Thymus (tissue), 11 donors: ENCODE data around the gene SMPD1. TPM values are rescaled to one million over a fixed set of nuclear protein-coding genes. Genes with fewer than 3 reads are reported as not detected.

ENCODE experiments used
- DNase-seq, 9 donors: peaks; one replicate each; pipeline ENCODE4 v3.0.0-alpha.2; 2013; ENCODE audit warnings: low spot score in 9 of 9, low read depth in 6 of 9, missing footprints in 1 of 9
- H3K27ac ChIP-seq, 2 donors: one replicate each; pipeline ENCODE4 v1.5.1; 2013; ENCODE audit warnings: control low read depth in 1 of 2, low read depth in 1 of 2, low read length in 1 of 2, mild to moderate bottlenecking in 1 of 2, moderate library complexity in 1 of 2
- H3K27me3 ChIP-seq, 2 donors: one replicate each; pipeline ENCODE4 v1.5.1; 2013; ENCODE audit warnings: low read length in 1 of 2; ENCODE audit not compliant: control insufficient read depth in 2 of 2, insufficient read depth in 1 of 2
- H3K36me3 ChIP-seq, 2 donors: one replicate each; pipeline ENCODE4 v1.5.1; 2013; ENCODE audit warnings: low read length in 1 of 2, mild to moderate bottlenecking in 1 of 2, moderate library complexity in 1 of 2; ENCODE audit not compliant: control insufficient read depth in 2 of 2, insufficient read depth in 2 of 2
- H3K4me1 ChIP-seq, 2 donors: one replicate each; pipeline ENCODE4 v1.5.1; 2013; ENCODE audit warnings: low read length in 2 of 2; ENCODE audit not compliant: control insufficient read depth in 2 of 2, insufficient read depth in 2 of 2
- H3K4me3 ChIP-seq, 2 donors: one replicate each; pipeline ENCODE4 v1.5.1; 2013; ENCODE audit warnings: low read length in 2 of 2, control low read depth in 1 of 2, mild to moderate bottlenecking in 1 of 2
- H3K9me3 ChIP-seq, 2 donors: one replicate each; pipeline ENCODE4 v1.5.1; 2013; ENCODE audit warnings: low read length in 1 of 2, mild to moderate bottlenecking in 1 of 2; ENCODE audit not compliant: control insufficient read depth in 2 of 2, insufficient read depth in 1 of 2
- WGBS: extraction: QIAGEN DNeasy Blood & Tissue Kit; methylation state at CpG from one replicate; pipeline ENCODE4 v1.1.7; 2013; 5-methylcytosine and 5-hydroxymethylcytosine counted together
- polyA plus RNA-seq: library from polyadenylated mRNA; stranded (reverse); fragments of 200-250 nt; gene quantifications from one replicate; pipeline ENCODE4 v1.2.3, GENCODE V29; 2013
- total RNA-seq: library from RNA; stranded (reverse); fragments of 120-200 nt; gene quantifications from one replicate; pipeline ENCODE4 v1.2.4, GENCODE V29; 2013
- donor health status: healthy.

SMPD1 gene
- total and polyA plus RNA-seq, 2 donors: 17.4 to 68.8 TPM

GRCh38 chr11:6397156-6397555, 6.9 kb downstream of the SMPD1 start:
- WGBS: 95% methylated on average over 1 of the region's 1 CpG
- no peak for DNase-seq
- Histone ChIP-seq H3K4me1 (peaks cover 32 to 57% of the 10 kb centered on the region in 2 donors), H3K4me3 (no peak overlapping the region), H3K27ac (no peak overlapping the region), H3K9me3 (no peaks in the 10 kb centered on the region), H3K36me3 (peaks cover 41 to 44% of the 10 kb centered on the region in 2 donors), H3K27me3 (no peaks in the 10 kb centered on the region)

DNA sequence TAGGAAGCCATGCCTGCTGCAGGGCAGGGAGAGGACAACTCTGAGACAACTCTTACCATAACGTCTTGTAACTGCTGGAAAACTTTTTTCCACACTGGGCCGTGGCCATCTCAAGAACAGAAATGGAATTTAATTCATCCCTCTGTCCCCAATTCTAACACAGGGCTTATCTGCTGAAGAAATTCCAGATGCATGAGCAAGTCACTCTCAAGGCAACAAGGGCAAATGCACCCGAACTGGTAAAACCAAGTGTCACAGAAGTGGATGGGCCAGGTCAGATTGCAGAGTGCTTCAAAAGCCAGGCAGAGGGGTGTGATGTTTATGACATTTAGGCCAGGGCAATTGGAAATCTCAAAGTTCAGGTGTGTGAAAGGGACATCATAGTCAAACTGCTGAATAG, 7.4 kb downstream of the SMPD1 start:
- no peaks in the 10 kb centered on the region for H3K27me3 ChIP-seq
- DNase-seq: no peak
- 95% methylated on average over 3 of the region's 3 CpGs for WGBS
- no peaks in the 10 kb centered on the region for H3K9me3 ChIP-seq
- peaks cover 32 to 58% of the 10 kb centered on the region in 2 donors for H3K4me1 ChIP-seq
- no peak overlapping the region for H3K27ac ChIP-seq
- H3K4me3 ChIP-seq: no peak overlapping the region
- H3K36me3 ChIP-seq: peaks cover 41 to 44% of the 10 kb centered on the region in 2 donors

DNA sequence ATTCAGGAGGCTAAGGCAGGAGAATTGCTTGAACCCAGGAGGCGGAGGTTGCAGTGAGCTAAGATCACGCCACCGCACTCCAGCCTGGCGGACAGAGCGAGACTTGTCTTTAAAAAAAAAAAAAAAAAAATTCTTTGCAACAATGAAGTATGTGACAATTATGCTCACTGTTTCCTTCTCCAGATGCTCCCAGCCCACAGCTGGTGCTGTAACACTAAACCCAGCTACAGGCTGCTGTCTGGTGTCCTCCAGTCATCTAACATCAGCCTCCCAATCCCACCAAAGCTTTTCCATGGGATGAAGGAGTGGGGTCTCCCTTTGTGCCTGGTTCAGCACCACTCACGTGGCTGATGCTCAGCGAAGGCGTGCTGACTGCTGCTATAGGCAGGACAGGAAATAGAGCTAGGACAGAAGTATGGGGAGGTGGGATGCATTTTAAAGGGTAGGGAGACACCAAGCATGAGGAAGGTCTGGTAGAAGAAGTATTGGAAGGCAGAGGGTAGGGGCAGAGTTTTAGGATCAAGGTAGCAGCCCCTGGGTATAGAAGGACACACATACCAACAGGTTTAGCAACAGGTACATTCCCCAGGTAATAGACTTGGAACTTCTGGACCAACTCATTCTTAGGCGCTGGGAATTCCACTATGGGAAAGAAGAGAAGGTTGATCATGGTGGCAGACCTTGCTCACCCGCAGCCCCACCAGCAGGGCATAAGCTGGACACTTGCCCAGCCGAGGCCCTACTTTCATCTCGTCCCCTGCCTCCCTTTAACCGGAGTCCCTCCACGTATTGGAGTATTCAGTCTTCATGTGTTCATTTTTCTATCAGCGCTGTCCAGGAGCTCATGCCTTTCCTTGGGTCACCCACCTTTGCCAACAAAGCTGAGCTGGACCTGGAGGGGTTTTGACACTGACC, 10.4 kb downstream of the SMPD1 start:
- no peak for DNase-seq
- Histone ChIP-seq H3K27ac (peak overlapping the region; percentile 98), H3K36me3 (peaks cover 16 to 22% of the 10 kb centered on the region in 2 donors), H3K4me3 (no peak overlapping the region), H3K27me3 (no peaks in the 10 kb centered on the region), H3K9me3 (peaks cover 0 to 1% of the 10 kb centered on the region in 2 donors), H3K4me1 (peaks cover 52 to 76% of the 10 kb centered on the region in 2 donors)
- 97% methylated on average over 15 of the region's 15 CpGs for WGBS

DNA sequence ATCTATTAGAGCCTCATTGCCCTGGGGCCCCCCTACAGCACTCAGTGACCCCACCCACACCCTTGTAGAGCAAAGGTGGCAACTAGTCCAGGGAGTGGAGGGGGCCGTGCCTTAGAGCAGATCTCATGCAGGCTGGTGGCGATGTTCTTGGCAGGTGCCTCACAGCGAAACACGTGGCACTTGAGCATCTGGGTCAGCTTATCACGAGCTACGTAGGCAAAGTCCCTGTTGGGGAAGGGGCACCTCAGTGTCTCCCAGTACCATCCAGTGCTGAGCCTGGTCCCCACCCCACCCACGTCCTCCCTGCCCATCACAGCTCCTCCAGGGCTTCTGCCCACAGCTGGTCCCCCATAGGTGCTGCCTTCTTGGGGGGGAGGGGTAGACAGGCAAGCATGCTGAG, 11.2 kb downstream of the SMPD1 start:
- Histone ChIP-seq H3K36me3 (peaks cover 13 to 20% of the 10 kb centered on the region in 2 donors), H3K27me3 (no peaks in the 10 kb centered on the region), H3K4me3 (peak overlapping the region; percentile 31 to 38), H3K9me3 (peaks cover 0 to 1% of the 10 kb centered on the region in 2 donors), H3K27ac (peak overlapping the region; percentile 98), H3K4me1 (peaks cover 56 to 81% of the 10 kb centered on the region in 2 donors)
- peak in 4 of 9 donors; percentile 69 to 87 (median 74) for DNase-seq
- 27% methylated on average over 7 of the region's 7 CpGs for WGBS

- Histone ChIP-seq H3K27ac (peak overlapping the region; percentile 98), H3K36me3 (peaks cover 13 to 18% of the 10 kb centered on the region in 2 donors), H3K4me1 (peaks cover 56 to 84% of the 10 kb centered on the region in 2 donors), H3K4me3 (peak overlapping the region; percentile 31 to 38), H3K9me3 (peaks cover 0 to 1% of the 10 kb centered on the region in 2 donors), H3K27me3 (no peaks in the 10 kb centered on the region)
- peak in 1 of 9 donors; percentile 50 for DNase-seq
- 73% methylated on average over 12 of the region's 12 CpGs for WGBS
Observed at GRCh38 chr11:6402061-6402470, 11.8 kb downstream of the SMPD1 start.

- H3K4me1 ChIP-seq: peaks cover 61 to 83% of the 10 kb centered on the region in 2 donors
- peaks cover 13 to 17% of the 10 kb centered on the region in 2 donors for H3K36me3 ChIP-seq
- WGBS: 8% methylated on average over 7 of the region's 7 CpGs
- H3K4me3 ChIP-seq: peak overlapping the region; percentile 31 to 38
- H3K27ac ChIP-seq: peak overlapping the region; percentile 98
- peaks cover 0 to 1% of the 10 kb centered on the region in 2 donors for H3K9me3 ChIP-seq
- no peaks in the 10 kb centered on the region for H3K27me3 ChIP-seq
- DNase-seq: peak; percentile 87 to 99 (median 97)
Observed at GRCh38 chr11:6402561-6402981, 12.3 kb downstream of the SMPD1 start.

DNA sequence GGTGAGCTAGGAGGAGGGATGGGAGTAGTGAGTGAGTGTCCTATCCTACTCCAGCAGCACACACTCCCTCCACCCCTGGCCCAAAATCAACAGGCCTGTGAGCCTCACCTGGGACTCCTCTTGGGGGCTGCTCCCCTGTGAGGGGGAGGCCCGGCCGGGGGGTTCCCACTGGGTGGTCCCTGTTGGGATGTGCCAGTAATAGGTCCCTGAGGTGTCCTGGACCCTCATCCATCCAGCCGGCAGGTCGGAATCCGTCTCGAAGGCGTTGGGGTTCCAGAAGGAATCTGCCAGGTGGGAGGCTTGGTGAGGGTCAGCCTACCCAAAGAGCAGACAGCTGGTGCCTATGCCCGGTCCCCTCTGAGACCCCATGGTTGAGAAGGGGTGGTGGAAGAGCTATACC, 13.3 kb downstream of the SMPD1 start:
- Histone ChIP-seq H3K4me1 (peaks cover 61 to 76% of the 10 kb centered on the region in 2 donors), H3K9me3 (peaks cover 0 to 1% of the 10 kb centered on the region in 2 donors), H3K27ac (peak overlapping the region; percentile 98), H3K36me3 (peaks cover 9 to 13% of the 10 kb centered on the region in 2 donors), H3K27me3 (no peaks in the 10 kb centered on the region), H3K4me3 (peak overlapping the region; percentile 14 to 42)
- DNase-seq: no peak
- 94% methylated on average over 8 of the region's 8 CpGs for WGBS

- peaks cover 11 to 12% of the 10 kb centered on the region in 2 donors for H3K36me3 ChIP-seq
- H3K27me3 ChIP-seq: no peaks in the 10 kb centered on the region
- H3K4me1 ChIP-seq: peaks cover 56 to 67% of the 10 kb centered on the region in 2 donors
- peak in 4 of 9 donors; percentile 48 to 78 (median 57) for DNase-seq
- H3K4me3 ChIP-seq: peak overlapping the region; percentile 14 to 42
- WGBS: 70% methylated on average over 16 of the region's 16 CpGs
- peaks cover 0 to 1% of the 10 kb centered on the region in 2 donors for H3K9me3 ChIP-seq
- H3K27ac ChIP-seq: peak overlapping the region; percentile 98
Observed at GRCh38 chr11:6404342-6405051, 14.2 kb downstream of the SMPD1 start.
